Activated naive CD8-positive, alpha-beta T cell treated with anti-CD3 and anti-CD28 coated beads, Interleukin-2, amount 50 U/mL, for 16 hours (primary cell): ENCODE data around the gene COL5A1.
"Not testable (repeated sequence)": the region's sequence is repeated elsewhere in the genome, so short reads cannot be mapped to it uniquely, and the experiment has no call there.

Experiments
- DNase-seq: peaks from one replicate; pipeline ENCODE4 v3.0.0-alpha.2; 2020; ENCODE audit warnings: low read depth, low spot score

The COL5A1 gene

DNA sequence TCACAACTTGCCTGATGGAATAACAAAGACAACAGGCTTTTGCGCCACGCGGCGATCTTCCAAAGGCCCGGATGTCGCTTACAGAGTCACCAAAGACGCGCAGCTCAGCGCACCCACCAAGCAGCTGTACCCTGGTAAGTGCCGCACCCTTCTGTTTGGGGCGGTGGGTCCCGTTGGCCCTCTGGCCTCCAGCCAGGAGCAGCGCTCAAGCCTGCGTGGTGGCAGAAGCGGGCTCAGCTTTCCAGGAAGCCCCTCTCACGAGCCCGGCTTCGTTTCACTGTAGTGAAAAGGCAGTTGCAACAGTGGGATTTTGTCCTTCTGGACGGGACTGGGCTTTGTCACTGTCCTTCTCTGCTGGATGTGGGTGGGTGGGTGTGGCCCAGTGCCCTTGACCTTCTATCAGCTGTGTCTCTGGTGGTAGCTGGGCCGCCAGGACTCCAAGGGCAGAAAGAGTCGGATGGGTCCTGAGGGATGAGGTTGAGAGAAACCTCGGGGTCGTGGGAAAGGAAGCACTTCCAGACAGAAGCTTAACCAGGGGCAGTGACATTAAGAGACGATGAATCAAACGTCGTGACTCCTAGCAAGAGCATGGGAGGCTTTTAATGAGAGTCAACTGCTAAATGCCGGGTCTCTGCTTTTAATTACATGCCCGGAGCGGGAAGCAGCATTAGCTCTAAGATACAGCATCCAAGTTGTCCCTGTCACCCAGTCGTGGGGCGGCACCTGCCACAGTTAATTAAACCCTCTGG, 49.5 kb downstream of the COL5A1 start:
- no peak for DNase-seq

DNA sequence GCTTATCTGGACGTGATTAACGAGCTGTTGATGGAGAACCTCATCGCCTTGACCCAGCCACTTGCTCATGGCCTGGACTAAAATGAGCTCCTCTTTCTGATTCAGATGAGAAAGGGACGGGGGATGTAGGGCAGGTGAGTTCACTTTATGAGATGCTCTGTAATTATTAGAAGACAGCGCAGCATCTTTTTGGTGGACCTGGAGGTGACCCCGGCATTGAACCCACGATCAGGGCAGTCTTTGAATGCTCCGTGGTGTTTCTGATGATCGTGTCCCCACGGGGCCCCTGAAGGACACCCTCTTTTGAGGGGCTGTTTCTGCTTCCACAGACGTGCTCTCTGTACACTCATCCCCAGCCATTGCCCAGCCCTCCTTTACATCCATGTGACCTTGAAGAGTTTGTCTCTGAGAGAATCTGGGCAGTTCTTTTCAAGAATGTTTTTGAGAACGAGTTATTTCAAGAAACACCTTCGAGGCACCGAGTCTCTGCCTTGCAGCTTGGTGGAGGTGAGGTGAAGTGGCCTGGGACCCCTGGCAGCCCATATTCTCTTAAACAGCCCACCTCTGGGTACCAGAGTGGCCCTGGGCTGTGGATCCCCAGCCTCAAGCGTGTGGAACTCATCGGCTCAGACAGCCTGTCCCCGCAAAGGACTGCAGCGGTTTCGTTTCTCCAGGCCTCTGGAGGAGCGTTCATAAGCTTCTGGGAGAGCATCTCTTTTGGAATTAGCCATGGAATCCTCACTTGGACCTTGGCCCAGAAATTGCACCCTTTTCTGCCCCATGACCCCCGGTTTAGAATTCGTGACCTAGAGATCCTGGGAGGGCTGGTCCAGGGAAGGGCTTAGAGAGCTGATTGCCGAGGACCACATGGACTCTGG, 50.3 kb downstream of the COL5A1 start:
- DNase-seq, result no peak

DNA sequence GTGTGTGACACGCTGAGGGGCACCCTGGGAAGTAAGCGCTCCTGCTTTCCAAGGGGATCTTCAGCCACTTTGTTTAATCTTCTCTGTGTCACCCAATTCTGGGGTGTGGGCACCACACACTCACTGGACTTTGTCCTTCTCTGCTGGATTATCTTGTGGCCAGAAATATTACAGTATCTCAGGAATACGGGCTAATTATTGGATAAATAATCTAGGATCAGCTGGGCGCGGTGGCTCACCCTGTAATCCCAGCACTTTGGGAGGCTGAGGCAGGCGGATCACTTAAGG, 50.9 kb downstream of the COL5A1 start:
- DNase-seq, result no peak

DNA sequence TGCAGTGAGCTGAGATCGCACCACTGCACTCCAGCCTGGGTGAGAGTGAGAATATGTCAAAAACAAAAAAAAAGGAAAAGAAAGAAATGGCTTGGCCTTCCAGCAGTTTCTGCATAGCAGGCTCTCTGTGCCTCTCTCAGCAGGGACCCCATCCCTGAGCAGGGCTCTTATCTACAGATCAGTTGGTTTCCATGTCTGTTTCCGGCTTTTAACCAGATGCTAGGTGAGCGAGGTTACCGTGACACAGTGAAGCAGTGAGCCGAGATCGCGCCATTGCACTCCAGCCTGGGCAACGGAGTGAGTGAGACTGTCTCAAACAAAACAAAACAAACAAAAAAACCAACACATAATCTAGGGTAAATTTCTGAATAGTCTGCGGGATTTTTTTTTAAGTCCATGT, 51.4 kb downstream of the COL5A1 start:
- no peak for DNase-seq

GRCh38 chr9:134693641-134694367, 52.2 kb downstream of the COL5A1 start:
- no peak for DNase-seq

DNA sequence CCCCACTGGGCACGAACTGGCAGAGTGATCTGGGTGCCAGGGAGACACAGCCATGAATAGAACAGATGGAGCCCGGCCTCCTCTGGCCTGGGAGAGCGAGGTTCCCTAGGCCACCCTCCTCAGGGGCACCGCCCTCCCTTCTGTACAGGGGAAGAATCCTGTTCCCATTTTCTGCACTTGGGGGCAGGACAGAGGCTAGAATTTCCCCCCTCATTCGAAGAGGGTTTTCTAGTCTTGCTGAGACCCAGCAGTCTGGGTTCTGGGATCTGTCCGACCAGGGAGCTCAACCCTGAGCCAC, 52.7 kb downstream of the COL5A1 start:
- DNase-seq, result no peak

- no peak for DNase-seq
Measured at GRCh38 chr9:134694714-134695113, 53.1 kb downstream of the COL5A1 start.

DNA sequence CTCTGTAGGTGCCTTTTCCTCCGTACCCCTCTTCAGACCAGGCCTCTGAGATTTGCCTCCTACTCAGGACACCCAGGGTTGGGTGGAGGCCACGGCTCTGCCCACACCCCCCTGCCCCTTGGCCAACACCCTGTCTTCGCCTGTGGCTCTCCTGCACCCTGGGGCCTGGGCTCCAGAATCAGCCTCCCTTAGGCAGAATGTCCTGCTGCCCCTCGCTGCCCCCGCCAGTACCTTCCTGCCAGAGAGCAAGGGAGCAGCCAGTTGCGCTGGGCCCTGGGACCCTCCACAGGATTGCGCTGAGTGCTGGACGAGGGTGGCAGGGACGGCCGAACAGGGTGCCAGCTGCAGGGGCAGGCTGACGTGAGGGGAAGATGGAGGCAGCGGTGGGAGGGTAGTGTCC, 53.5 kb downstream of the COL5A1 start:
- DNase-seq, result no peak

DNA sequence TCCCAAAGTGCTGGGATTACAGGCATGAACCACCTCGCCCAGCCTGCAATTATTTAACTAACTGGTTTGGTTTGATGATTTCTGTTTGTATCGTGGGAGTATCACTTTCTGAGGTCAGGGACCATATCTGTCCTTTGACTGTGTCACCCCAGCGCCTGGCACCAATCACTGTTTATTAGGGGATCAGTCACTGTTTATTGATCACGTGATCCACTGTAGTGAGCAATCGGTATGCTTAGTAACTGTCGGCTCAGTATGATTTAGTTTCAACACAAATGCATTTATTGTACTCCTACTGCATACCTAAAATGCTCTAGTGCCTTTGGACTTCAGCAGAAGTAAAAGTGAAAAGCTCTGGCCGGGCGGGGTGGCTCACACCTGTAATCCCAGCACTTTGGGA, 54.8 kb downstream of the COL5A1 start:
- DNase-seq, result no peak

- no peak for DNase-seq
Measured at GRCh38 chr9:134698111-134698510, 56.5 kb downstream of the COL5A1 start.

- DNase-seq, result no peak
Measured at GRCh38 chr9:134698587-134699342, 57.2 kb downstream of the COL5A1 start.

DNA sequence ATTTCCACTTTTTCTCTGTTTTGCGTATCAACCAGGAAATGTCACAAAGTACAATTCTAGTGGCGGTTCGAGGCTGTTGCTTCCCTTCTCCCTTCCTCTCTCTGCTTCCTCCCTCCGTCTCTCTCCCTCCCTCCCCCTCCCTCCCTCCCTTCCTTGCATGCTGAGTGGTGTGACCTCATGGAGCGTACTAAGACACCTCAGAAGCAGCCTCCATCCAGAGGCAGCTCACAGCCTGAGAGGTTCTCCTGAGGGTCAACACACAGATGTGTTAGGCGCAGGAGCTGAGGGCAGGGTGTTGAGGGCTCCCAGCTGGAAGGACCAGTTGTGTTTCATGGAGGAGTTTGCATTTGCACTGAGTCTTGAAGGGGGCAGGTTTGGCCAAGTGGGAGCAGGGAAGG, 57.7 kb downstream of the COL5A1 start:
- no peak for DNase-seq

GRCh38 chr9:134700636-134701350, 59.2 kb downstream of the COL5A1 start:
- no peak for DNase-seq

DNA sequence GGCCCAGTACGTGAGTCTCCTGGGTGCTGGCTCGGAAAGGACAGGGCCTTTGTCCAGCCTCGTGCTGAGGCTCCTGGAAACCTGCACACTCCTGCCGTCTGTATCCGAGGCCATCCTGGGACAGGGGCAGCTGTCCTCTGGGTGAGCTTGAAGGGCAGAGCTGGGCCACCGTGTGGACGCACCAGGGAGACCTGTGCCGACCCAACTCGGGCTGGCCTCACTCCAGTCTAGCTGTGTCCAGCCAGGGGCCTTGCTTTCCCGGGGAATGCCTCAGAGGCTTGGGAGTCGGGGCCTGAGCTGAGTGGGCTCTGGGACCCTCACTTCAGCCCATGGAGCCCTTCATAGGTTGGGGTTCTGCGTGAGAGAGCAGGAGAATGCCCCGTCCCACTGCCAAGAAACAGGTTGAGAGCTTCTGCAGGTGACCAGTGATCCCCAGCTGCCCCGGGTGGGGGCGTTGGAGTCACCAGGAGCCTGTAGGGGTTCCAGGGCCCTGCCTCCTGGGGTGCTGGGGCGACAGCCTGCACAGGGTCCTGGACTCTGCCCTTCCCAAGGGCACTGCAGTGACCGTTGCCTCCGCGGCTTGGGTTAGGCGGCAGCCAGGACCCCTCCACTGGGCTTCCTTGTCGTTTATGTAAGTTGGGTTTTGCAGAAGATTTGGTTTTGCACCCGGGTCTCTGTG, 60.1 kb downstream of the COL5A1 start:
- DNase-seq, result no peak

GRCh38 chr9:134702291-134702690, 60.7 kb downstream of the COL5A1 start:
- DNase-seq, result no peak

DNA sequence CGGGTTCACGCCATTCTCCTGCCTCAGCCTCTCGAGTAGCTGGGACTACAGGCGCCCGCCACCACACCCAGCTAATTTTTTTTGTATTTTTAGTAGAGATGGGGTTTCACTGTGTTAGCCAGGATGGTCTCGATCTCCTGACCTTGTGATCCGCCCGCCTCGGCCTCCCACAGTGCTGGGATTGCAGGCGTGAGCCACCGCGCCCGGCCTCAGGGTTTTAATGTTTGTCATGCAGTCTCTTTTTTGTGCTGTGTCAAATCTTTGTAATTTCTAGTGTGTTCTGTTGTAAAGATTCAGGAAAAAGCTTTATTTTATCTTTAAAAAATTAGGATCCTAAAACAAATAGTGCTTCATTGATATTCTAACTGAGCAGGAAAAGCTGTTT, 62.1 kb downstream of the COL5A1 start:
- not testable (repeated sequence) for DNase-seq

- no peak for DNase-seq
Measured at GRCh38 chr9:134704498-134704897, 62.9 kb downstream of the COL5A1 start.

- no peak for DNase-seq
Measured at GRCh38 chr9:134705786-134706185, 64.2 kb downstream of the COL5A1 start.

DNA sequence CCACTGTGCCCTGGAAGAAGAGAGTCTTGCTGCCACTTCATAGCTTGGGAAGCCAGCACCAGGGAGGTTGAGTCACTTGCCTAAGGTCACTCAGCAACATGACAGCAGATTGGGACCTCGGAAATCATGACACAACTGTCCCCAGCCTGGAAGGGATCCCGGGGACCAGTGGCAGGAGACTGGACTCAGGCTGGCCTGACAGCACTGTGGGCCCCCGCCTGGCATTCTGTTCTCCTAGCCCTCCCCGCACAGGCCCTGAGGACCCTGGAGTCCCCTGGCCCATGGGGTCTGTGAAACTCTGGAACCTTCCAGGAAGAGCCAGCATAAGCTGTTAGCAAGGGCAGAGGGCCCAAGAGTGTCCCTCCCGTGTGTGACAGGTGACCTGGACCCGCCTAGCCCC, 64.9 kb downstream of the COL5A1 start:
- DNase-seq, result no peak

GRCh38 chr9:134707031-134707680, 65.6 kb downstream of the COL5A1 start:
- DNase-seq, result no peak
